ENCODE results near the gene LZTS3.
A peak's percentile ranks its signal among the peaks of the same experiment; 100 is the strongest.

Gene LZTS3

GRCh38 chr20:3203315-3204123 lies 30.2 kb upstream of the LZTS3 start:
- peak overlapping the region; percentile 96 for H2AFZ ChIP-seq (ENCODE audit: low read depth, low read length)

GRCh38 chr20:3202965-3203314 lies 29.6 kb upstream of the LZTS3 start:
- H3K4me3 ChIP-seq (ENCODE audit: low read depth in 1 of 2, low read length in 2 of 2) = peak overlapping the region in 1 of 2 experiments; percentile 81; a peak in 3 of 4 replicates

More at GRCh38 chr20:3203315-3204123, 30.2 kb upstream of the LZTS3 start:
- Histone ChIP-seq H3K4me1 (ENCODE audit: insufficient read depth, low read length) (peaks cover 34% of the 10 kb centered on the region), H3K27me3 (ENCODE audit: insufficient read depth, low read length, poor library complexity) (no peaks in the 10 kb centered on the region), H3K9ac (ENCODE audit: low read depth, low read length) (peak overlapping the region; percentile 91), H3K9me3 (ENCODE audit: insufficient read depth, low read length, severe bottlenecking) (no peaks in the 10 kb centered on the region), H4K20me1 (ENCODE audit: insufficient read depth, low read length) (0 out of 2 replicates have a peak, but pooled peaks cover 6% of the 10 kb centered on the region), H3K4me3 (ENCODE audit: low read depth in 1 of 2, low read length in 2 of 2) (peak overlapping the region; percentile 81), H3K36me3 (ENCODE audit: insufficient read depth, low read length) (peaks cover 41% of the 10 kb centered on the region), H3K4me2 (ENCODE audit: insufficient read depth, low read length) (peak overlapping the region; percentile 98), H3K27ac (ENCODE audit: low read length) (peak overlapping the region; percentile 91), H3K79me2 (ENCODE audit: insufficient read depth, low read length) (peaks cover 31% of the 10 kb centered on the region)
- no peak for DNase-seq
- peak; percentile 12 for ATAC-seq (ENCODE audit: insufficient read depth, low read depth)
- TF ChIP-seq CTCF (IDR thresholded peaks at IDR 0.05; ENCODE audit: borderline replicate concordance, extremely low read depth, low read length, poor library complexity, severe bottlenecking) (no peak), EZH2 (IDR thresholded peaks at IDR 0.05; ENCODE audit: borderline replicate concordance, low read depth, low read length, severe bottlenecking) (no peak)

GRCh38 chr20:3199976-3200755 lies 26.8 kb upstream of the LZTS3 start:
- Histone ChIP-seq H3K4me3 (ENCODE audit: low read depth in 1 of 2, low read length in 2 of 2) (no peak overlapping the region), H3K9ac (ENCODE audit: low read depth, low read length) (no peak overlapping the region), H4K20me1 (ENCODE audit: insufficient read depth, low read length) (peaks cover 15% of the 10 kb centered on the region; the same call in 1 of the 2 replicates), H3K4me2 (ENCODE audit: insufficient read depth, low read length) (no peak overlapping the region), H3K27me3 (ENCODE audit: insufficient read depth, low read length, poor library complexity) (no peaks in the 10 kb centered on the region), H3K9me3 (ENCODE audit: insufficient read depth, low read length, severe bottlenecking) (no peaks in the 10 kb centered on the region), H2AFZ (ENCODE audit: low read depth, low read length) (no peak overlapping the region), H3K79me2 (ENCODE audit: insufficient read depth, low read length) (peaks cover 25% of the 10 kb centered on the region), H3K27ac (ENCODE audit: low read length) (no peak overlapping the region), H3K36me3 (ENCODE audit: insufficient read depth, low read length) (peaks cover 64% of the 10 kb centered on the region), H3K4me1 (ENCODE audit: insufficient read depth, low read length) (peaks cover 26% of the 10 kb centered on the region)
- ATAC-seq (ENCODE audit: insufficient read depth, low read depth) (no peak), DNase-seq (no peak)
- TF ChIP-seq CTCF (IDR thresholded peaks at IDR 0.05; ENCODE audit: borderline replicate concordance, extremely low read depth, low read length, poor library complexity, severe bottlenecking) = no peak
- no peak for TF ChIP-seq EZH2 (IDR thresholded peaks at IDR 0.05; ENCODE audit: borderline replicate concordance, low read depth, low read length, severe bottlenecking)

More at GRCh38 chr20:3202965-3203314, 29.6 kb upstream of the LZTS3 start:
- Histone ChIP-seq H3K36me3 (ENCODE audit: insufficient read depth, low read length) (peaks cover 41% of the 10 kb centered on the region), H3K9ac (ENCODE audit: low read depth, low read length) (peak overlapping the region; percentile 91), H3K4me2 (ENCODE audit: insufficient read depth, low read length) (peak overlapping the region; percentile 98), H3K27ac (ENCODE audit: low read length) (peak overlapping the region; percentile 91), H2AFZ (ENCODE audit: low read depth, low read length) (no peak overlapping the region), H4K20me1 (ENCODE audit: insufficient read depth, low read length) (0 out of 2 replicates have a peak, but pooled peaks cover 6% of the 10 kb centered on the region), H3K9me3 (ENCODE audit: insufficient read depth, low read length, severe bottlenecking) (no peaks in the 10 kb centered on the region), H3K4me1 (ENCODE audit: insufficient read depth, low read length) (peaks cover 28% of the 10 kb centered on the region), H3K27me3 (ENCODE audit: insufficient read depth, low read length, poor library complexity) (no peaks in the 10 kb centered on the region), H3K79me2 (ENCODE audit: insufficient read depth, low read length) (peaks cover 25% of the 10 kb centered on the region)
- no peak for DNase-seq
- ATAC-seq (ENCODE audit: insufficient read depth, low read depth) = no peak
- TF ChIP-seq EZH2 (IDR thresholded peaks at IDR 0.05; ENCODE audit: borderline replicate concordance, low read depth, low read length, severe bottlenecking) = no peak
- TF ChIP-seq CTCF (IDR thresholded peaks at IDR 0.05; ENCODE audit: borderline replicate concordance, extremely low read depth, low read length, poor library complexity, severe bottlenecking) = no peak
